AG04449 (cell line): ENCODE data around the gene RBM5.

Experiments used
- CTCF ChIA-PET: fragments of 350-600 bp; formaldehyde crosslinking; extraction: SDS; loops from one replicate; lab custom pipeline; 2021; ENCODE audit warnings: antibody characterized with exemption; lab: Yijun Ruan, JAX
- POLR2A ChIA-PET: fragments of 400-600, 350-600 bp; formaldehyde crosslinking; extraction: SDS; loops from one replicate; lab custom pipeline; 2020; ENCODE audit warnings: antibody characterized with exemption, inconsistent platforms; lab: Yijun Ruan, JAX
- DNase-seq: peaks from one replicate; pipeline ENCODE4 v3.0.0-alpha.2; 2010; ENCODE audit warnings: low read depth, low spot score
- H3K4me3 ChIP-seq: 2 replicates; pipeline ENCODE4 v1.5.1; 2011; ENCODE audit warnings: low read depth, mild to moderate bottlenecking, control low read depth, low read length
- CTCF ChIP-seq: IDR thresholded peaks from one replicate; pipeline ENCODE4 v1.5.1; 2011; ENCODE audit warnings: mild to moderate bottlenecking, moderate library complexity, low read length, control low read depth, inconsistent platforms; ENCODE audit not compliant: insufficient read depth; ENCODE audit errors: missing control alignments

The RBM5 gene

GRCh38 chr3:50133283-50133615 lies 44.5 kb downstream of the RBM5 start:
- no peak overlapping the region for H3K4me3 ChIP-seq
- DNase-seq = no peak
- TF ChIP-seq CTCF = no peak
- ChIA-PET CTCF (interaction anchor here (1.0 to 31.5 kb wide), 3 partner anchors 11 to 53 kb away, joined by 3 to 817 read pairs (median 11); partner anchors contain the start of gene GNAT1), POLR2A (no interaction called here)

- TF ChIP-seq CTCF = no peak
- no peak overlapping the region for H3K4me3 ChIP-seq
- no peak for DNase-seq
- ChIA-PET CTCF (interaction anchor here (7.0 to 31.5 kb wide), 2 partner anchors 11 to 52 kb away, joined by 76 to 817 read pairs; partner anchors contain the start of gene GNAT1), POLR2A (no interaction called here)
Measured at GRCh38 chr3:50134367-50134766, 45.6 kb downstream of the RBM5 start.

- DNase-seq = no peak
- ChIA-PET POLR2A (interaction anchor here (1.6 kb wide), 1 partner anchor 10 kb away, joined by 4 read pairs; no protein-coding TSS in a partner anchor), CTCF (interaction anchor here (1.2 to 31.5 kb wide), 3 partner anchors 13 to 50 kb away, joined by 5 to 817 read pairs (median 76); partner anchors contain the start of gene GNAT1)
- TF ChIP-seq CTCF = no peak
- no peak overlapping the region for H3K4me3 ChIP-seq
Measured at GRCh38 chr3:50135964-50136363, 47.2 kb downstream of the RBM5 start.

GRCh38 chr3:50136714-50137405 lies 48.1 kb downstream of the RBM5 start:
- POLR2A ChIA-PET = interaction anchor here (1.4 to 1.6 kb wide), 2 partner anchors 11 to 27 kb away, joined by 3 to 4 read pairs; no protein-coding TSS in a partner anchor
- no peak for DNase-seq
- no peak for TF ChIP-seq CTCF
- CTCF ChIA-PET = interaction anchor here (1.2 to 31.5 kb wide), 3 partner anchors 14 to 49 kb away, joined by 5 to 817 read pairs (median 76); partner anchors contain the start of gene GNAT1
- H3K4me3 ChIP-seq = no peak overlapping the region

GRCh38 chr3:50137531-50137930 lies 48.8 kb downstream of the RBM5 start:
- H3K4me3 ChIP-seq = no peak overlapping the region
- POLR2A ChIA-PET = interaction anchor here (1.4 to 1.6 kb wide), 2 partner anchors 11 to 26 kb away, joined by 3 to 4 read pairs; no protein-coding TSS in a partner anchor
- DNase-seq = no peak
- TF ChIP-seq CTCF = no peak
- CTCF ChIA-PET = interaction anchor here (7.0 to 31.5 kb wide), 2 partner anchors 14 to 48 kb away, joined by 76 to 817 read pairs; partner anchors contain the start of gene GNAT1
